Stomach (tissue), 9 donors: Measurements from ENCODE around the gene ACP2. TPM values are rescaled to one million over a fixed set of nuclear protein-coding genes. Genes with fewer than 3 reads are reported as not detected.
"Not testable (repeated sequence)": the region's sequence is repeated elsewhere in the genome, so short reads cannot be mapped to it uniquely, and the experiment has no call there.

Experiments used
- DNase-seq, 2 donors: peaks; one replicate each; pipeline versions ENCODE4 v3.0.0 to v3.0.0-alpha.2; 2013 to 2019
- H3K27ac ChIP-seq, 5 donors: fragments of 200-600 bp in 4 of 5; sonication (generic) in 4 of 5; one replicate each; pipeline ENCODE4 v1.5.1; 2013 to 2019; ENCODE audit warnings: mild to moderate bottlenecking in 1 of 5, moderate library complexity in 1 of 5
- H3K27me3 ChIP-seq, 3 donors: fragments of 200-600 bp; sonication (generic); one replicate each; pipeline ENCODE4 v1.5.1; 2017 to 2019; ENCODE audit warnings: mixed run types in 1 of 3
- H3K36me3 ChIP-seq, 4 donors: fragments of 200-600 bp; sonication (generic); 1 replicate in 3 of 4; 2 replicates in 1 of 4; pipeline ENCODE4 v1.5.1; 2016 to 2019
- H3K4me1 ChIP-seq, 4 donors: fragments of 200-600 bp; sonication (generic); one replicate each; pipeline ENCODE4 v1.5.1; 2016 to 2019
- H3K4me3 ChIP-seq, 4 donors: fragments of 200-600 bp; sonication (generic) in 3 of 4; one replicate each; pipeline ENCODE4 v1.5.1; 2016 to 2019; ENCODE audit warnings: mild to moderate bottlenecking in 1 of 4
- H3K9me3 ChIP-seq, 4 donors: fragments of 200-600 bp; sonication (generic); one replicate each; pipeline ENCODE4 v1.5.1; 2016 to 2019
- EP300 ChIP-seq: sonication (generic); formaldehyde crosslinking; IDR thresholded peaks from one replicate; pipeline ENCODE4 v1.6.1; 2017; ENCODE audit warnings: antibody characterized with exemption
- POLR2A ChIP-seq, 4 donors: fragments of 450-650 bp; IDR thresholded peaks; one replicate each; pipeline ENCODE4 v1.6.1; 2016; ENCODE audit warnings: antibody characterized with exemption in 4 of 4, control low read depth in 2 of 4, mild to moderate bottlenecking in 1 of 4, moderate library complexity in 1 of 4
- POLR2AphosphoS5 ChIP-seq, 3 donors: sonication (generic); formaldehyde crosslinking; IDR thresholded peaks; one replicate each; pipeline ENCODE4 v1.6.1; 2016; ENCODE audit warnings: antibody characterized with exemption in 3 of 3
- WGBS, 5 donors: extraction: QIAGEN DNeasy Blood & Tissue Kit in 3 of 5; methylation state at CpG; one replicate each; pipeline versions ENCODE4 v1.1.5 to v1.1.7; 2013 to 2018; 5-methylcytosine and 5-hydroxymethylcytosine counted together
- intact Hi-C: fragments of 100-400 bp; cut with DNase I; formaldehyde crosslinking; loops from one replicate; pipeline ENCODE4 v1.15.1; 2023; ENCODE audit warnings: low total_unique reads
- polyA plus RNA-seq, 3 donors: library from polyadenylated mRNA; stranded (reverse); fragments of 200-250 nt; gene quantifications; one replicate each; pipeline ENCODE4 v1.2.3, GENCODE V29; 2013
- total RNA-seq, 5 donors: library from RNA; depleted of rRNA; stranded (reverse); fragments of >200 nt; gene quantifications; one replicate each; pipeline versions ENCODE4 v1.1.0 to v1.2.3, GENCODE V29; 2014 to 2016
- TF ChIP-seq, protein P1 (sequence below), 7 experiments: fragments of 450-650 bp in 4 of 7; fragments of 200-600 bp in 3 of 7; sonication (generic) in 3 of 7; IDR thresholded peaks; one replicate each; pipeline ENCODE4 v1.5.1; 2016 to 2019; ENCODE audit warnings: antibody characterized with exemption in 7 of 7, control low read depth in 2 of 7, mild to moderate bottlenecking in 1 of 7
- donor health status: healthy with polysubstance abuse.
- donor health status: Bipolar disorder and iron deficiency.
- donor health status: healthy.

ACP2 gene
- total and polyA plus RNA-seq, 8 donors, result 10.8 to 147 (median 28.0) TPM

DNA sequence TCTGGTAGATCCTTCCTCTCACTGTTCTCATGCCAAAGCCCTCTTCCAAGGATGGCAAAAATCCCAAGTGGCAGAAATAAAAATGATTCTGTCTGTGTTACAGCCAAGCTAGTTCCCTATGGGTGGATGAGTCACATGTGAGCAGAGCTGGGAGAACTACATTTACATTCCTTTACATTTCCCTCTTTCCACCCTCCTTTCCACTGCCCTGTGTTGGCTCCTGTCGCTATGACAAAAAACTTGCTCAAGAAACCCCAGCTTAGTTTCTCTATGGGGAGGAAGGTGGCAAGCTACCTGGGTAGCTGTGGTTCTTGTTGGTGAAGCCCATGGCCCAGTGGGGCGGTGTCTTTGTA, 44.0 kb downstream of the ACP2 start:
- peaks cover 0 to 8% (median 0%) of the 10 kb centered on the region in 4 donors for H3K4me1 ChIP-seq
- DNase-seq, result peak in 1 of 2 donors; percentile 47
- H3K36me3 ChIP-seq, result no peaks in the 10 kb centered on the region
- intact Hi-C loops, result no loop called here
- 60 to 78% (median 70%) methylated on average over 2 of the region's 2 CpGs for WGBS, 5 donors
- H3K4me3 ChIP-seq, result no peak overlapping the region
- H3K9me3 ChIP-seq, result no peaks in the 10 kb centered on the region
- no peaks in the 10 kb centered on the region for H3K27me3 ChIP-seq
- TF ChIP-seq POLR2A (IDR thresholded peaks at IDR 0.05), result no peak
- no peak for TF ChIP-seq EP300
- no peak for TF ChIP-seq POLR2AphosphoS5 (IDR thresholded peaks at IDR 0.05)
- TF ChIP-seq, protein P1, sequence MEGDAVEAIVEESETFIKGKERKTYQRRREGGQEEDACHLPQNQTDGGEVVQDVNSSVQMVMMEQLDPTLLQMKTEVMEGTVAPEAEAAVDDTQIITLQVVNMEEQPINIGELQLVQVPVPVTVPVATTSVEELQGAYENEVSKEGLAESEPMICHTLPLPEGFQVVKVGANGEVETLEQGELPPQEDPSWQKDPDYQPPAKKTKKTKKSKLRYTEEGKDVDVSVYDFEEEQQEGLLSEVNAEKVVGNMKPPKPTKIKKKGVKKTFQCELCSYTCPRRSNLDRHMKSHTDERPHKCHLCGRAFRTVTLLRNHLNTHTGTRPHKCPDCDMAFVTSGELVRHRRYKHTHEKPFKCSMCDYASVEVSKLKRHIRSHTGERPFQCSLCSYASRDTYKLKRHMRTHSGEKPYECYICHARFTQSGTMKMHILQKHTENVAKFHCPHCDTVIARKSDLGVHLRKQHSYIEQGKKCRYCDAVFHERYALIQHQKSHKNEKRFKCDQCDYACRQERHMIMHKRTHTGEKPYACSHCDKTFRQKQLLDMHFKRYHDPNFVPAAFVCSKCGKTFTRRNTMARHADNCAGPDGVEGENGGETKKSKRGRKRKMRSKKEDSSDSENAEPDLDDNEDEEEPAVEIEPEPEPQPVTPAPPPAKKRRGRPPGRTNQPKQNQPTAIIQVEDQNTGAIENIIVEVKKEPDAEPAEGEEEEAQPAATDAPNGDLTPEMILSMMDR (IDR thresholded peaks at IDR 0.05), result no peak
- H3K27ac ChIP-seq, result peak overlapping the region in 1 of 5 donors; percentile 46

DNA sequence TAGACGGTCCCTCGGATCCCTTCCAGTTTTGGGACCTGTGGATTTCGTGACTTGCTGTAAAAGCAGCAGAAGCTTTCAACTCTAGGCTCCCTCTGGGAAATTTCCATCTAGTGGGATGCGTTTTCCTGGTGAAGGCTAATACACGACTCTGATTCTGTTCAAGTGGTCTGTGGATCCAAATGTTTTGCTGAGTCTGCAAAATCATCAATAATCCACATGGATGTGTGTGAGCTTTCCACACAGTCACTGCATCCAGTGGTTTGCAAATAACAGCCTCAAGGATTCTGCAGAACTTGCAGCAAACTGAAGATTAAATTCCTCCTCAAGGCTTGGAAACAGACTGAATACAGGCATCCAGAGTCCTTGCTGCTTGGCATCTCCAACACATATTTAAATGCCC, 46.0 kb downstream of the ACP2 start:
- Histone ChIP-seq H3K27me3 (no peaks in the 10 kb centered on the region), H3K36me3 (no peaks in the 10 kb centered on the region), H3K4me3 (no peak overlapping the region), H3K9me3 (no peaks in the 10 kb centered on the region), H3K4me1 (peaks cover 0 to 8% (median 0%) of the 10 kb centered on the region in 4 donors), H3K27ac (no peak overlapping the region)
- WGBS, 5 donors, result 78 to 88% (median 82%) methylated on average over 5 of the region's 5 CpGs
- no peak for DNase-seq
- intact Hi-C loops, result no loop called here
- TF ChIP-seq POLR2A (IDR thresholded peaks at IDR 0.05) (no peak), EP300 (no peak)
- TF ChIP-seq, protein P1 (IDR thresholded peaks at IDR 0.05), result no peak

DNA sequence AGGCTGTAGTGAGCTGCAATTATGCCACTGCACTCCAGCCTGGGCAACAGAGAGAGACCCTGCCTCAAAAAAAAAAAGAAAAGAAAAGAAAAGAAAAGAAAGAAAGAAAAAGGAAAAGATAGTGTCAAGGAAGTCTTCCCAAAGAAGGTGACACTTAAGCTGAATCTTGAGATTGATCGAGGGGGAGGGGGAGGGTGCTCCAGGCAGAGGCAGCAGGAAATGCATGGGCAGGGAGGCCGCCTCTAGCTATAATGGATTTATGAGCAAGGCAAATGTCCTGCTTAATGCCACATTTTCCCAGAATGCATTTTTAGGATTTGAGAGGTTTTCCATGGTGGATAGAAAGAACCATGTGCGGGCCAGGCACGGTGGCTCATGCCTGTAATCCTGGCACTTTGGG, 47.6 kb downstream of the ACP2 start:
- Histone ChIP-seq H3K36me3 (no peaks in the 10 kb centered on the region), H3K4me3 (no peak overlapping the region), H3K4me1 (peaks cover 0 to 8% (median 0%) of the 10 kb centered on the region in 4 donors), H3K9me3 (no peaks in the 10 kb centered on the region), H3K27me3 (no peaks in the 10 kb centered on the region), H3K27ac (no peak overlapping the region)
- intact Hi-C loops, result no loop called here
- WGBS, 5 donors, result 78 to 92% (median 85%) methylated on average over 4 of the region's 4 CpGs
- DNase-seq, result no peak
- no peak for TF ChIP-seq POLR2A (IDR thresholded peaks at IDR 0.05)
- TF ChIP-seq, protein P1 (IDR thresholded peaks at IDR 0.05), result no peak

DNA sequence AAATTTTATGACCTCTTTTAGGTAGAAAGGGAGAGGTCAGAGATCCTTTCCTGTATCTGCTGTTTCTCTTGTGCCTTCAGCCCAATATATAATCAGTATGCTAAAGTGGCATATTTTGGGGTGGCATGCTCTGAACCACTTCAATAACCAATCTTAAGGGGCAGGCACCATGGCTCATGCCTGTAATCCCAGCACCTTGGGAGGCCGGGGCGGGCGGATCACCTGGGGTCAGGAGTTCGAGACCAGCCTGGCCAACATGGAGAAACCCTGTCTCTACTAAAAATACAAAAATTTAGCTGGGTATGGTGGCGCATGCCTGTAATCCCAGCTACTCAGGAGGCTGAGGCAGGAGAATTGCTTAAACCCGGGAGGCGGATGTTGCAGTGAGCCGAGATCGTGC, 50.5 kb downstream of the ACP2 start:
- intact Hi-C loops, DNase-seq, H3K27me3 ChIP-seq, H3K36me3 ChIP-seq, H3K9me3 ChIP-seq, H3K4me3 ChIP-seq, H3K27ac ChIP-seq, H3K4me1 ChIP-seq: not testable (repeated sequence)
- WGBS, 5 donors, result 87 to 94% (median 92%) methylated on average over 9 of the region's 9 CpGs

DNA sequence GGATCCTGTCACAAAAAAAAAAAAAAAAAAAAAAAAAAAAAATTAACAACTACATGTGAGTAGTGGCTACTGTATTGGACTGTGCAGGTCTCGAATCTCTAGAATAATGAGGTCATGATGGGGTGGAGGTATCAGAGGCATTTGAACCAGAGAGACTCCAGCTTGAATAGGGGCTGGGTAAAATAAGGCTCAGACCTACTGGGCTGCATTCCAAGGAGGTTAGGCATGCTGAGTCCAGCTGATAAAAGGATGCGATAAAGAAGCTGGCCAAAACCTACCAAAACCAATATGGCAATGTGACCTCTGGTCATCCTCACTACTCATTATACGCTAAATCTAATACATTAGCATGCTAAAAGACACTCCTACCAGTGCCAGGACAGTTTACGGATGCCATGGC, 56.5 kb downstream of the ACP2 start:
- intact Hi-C loops, result no loop called here
- Histone ChIP-seq H3K4me1 (peaks cover 8 to 24% (median 18%) of the 10 kb centered on the region in 4 donors), H3K36me3 (no peaks in the 10 kb centered on the region), H3K9me3 (no peaks in the 10 kb centered on the region), H3K27ac (no peak overlapping the region), H3K4me3 (no peak overlapping the region), H3K27me3 (peaks cover 0 to 8% (median 4%) of the 10 kb centered on the region in 3 donors)
- WGBS, 5 donors, result 49 to 66% (median 55%) methylated on average over 4 of the region's 4 CpGs
- no peak for DNase-seq
- TF ChIP-seq POLR2A (IDR thresholded peaks at IDR 0.05) (no peak), EP300 (no peak), POLR2AphosphoS5 (IDR thresholded peaks at IDR 0.05) (no peak)
- TF ChIP-seq, protein P1 (IDR thresholded peaks at IDR 0.05), result no peak

DNA sequence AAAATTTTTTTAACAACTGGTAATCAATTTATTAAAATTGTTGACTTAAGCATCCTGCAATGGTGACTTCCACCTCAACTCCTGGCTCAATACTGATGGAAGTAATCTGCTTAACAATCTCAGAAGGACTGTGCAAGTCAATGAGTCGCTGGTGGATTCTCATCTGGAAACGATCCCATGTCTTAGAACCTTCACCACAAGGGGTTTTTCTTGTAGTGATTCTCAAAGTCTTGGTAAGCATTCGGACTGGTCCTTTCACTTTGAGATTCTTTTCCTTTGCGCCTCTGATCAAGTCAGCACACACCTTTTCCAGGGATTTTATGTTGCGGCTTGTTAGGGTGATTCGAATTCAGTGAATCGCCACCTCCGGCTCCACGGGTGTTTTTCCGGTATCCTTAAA, 57.5 kb downstream of the ACP2 start:
- DNase-seq, H3K9me3 ChIP-seq: not testable (repeated sequence)
- WGBS, 5 donors, result 82 to 86% (median 84%) methylated on average over 10 of the region's 10 CpGs

More for the DNA sequence above, 57.5 kb downstream of the ACP2 start:
- H3K4me3 ChIP-seq, intact Hi-C loops, H3K36me3 ChIP-seq, H3K27ac ChIP-seq: not testable (repeated sequence)
- peaks cover 0 to 15% (median 5%) of the 10 kb centered on the region in 3 donors for H3K27me3 ChIP-seq
- peaks cover 17 to 32% (median 26%) of the 10 kb centered on the region in 4 donors for H3K4me1 ChIP-seq
